ENCODE data around the gene H2BK1. TPM values are rescaled to one million over a fixed set of nuclear protein-coding genes. Genes with fewer than 3 reads are reported as not detected.

H2BK1 gene
- total RNA-seq, 1 donor from 2014 or later: not detected

- DNase-seq (ENCODE audit: low read depth in 2 of 2): peak; percentile 74 to 91
These were observed 22.8 kb upstream of the H2BK1 start for GRCh38 chr7:151232917-151233701.

- DNase-seq (ENCODE audit: low read depth in 2 of 2): peak; percentile 91
These were observed 22.0 kb upstream of the H2BK1 start, which contains the start of gene CHPF2 for GRCh38 chr7:151232091-151232916. Gene CHPF2 (plus strand): TSS chr7:151232483. CDS start chr7:151234012, 1,529 bp downstream.

GRCh38 chr7:151231080-151231479, 20.8 kb upstream of the H2BK1 start:
- no peak for DNase-seq (ENCODE audit: low read depth in 2 of 2)

DNA sequence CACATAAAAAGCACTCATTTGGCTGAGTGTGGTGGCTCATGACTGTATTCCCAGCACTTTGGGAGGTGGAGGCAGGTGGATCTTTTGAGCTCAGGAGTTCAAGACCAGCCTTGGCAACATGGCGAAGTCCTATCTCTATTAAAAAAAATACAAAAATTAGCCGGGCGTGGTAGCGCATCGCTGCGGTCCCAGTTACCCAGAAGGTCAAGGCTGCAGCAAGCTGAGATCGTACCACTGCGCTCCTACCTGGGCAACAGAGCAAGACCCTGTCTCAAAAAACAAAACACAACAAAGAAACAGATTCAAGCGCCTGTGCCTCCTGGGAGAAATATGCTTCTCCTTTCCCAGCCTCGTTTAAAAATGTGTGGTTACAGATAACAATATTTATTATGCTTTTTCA, 19.0 kb upstream of the H2BK1 start:
- DNase-seq (ENCODE audit: low read depth in 2 of 2): no peak

GRCh38 chr7:151228024-151228866, 18.0 kb upstream of the H2BK1 start:
- no peak for DNase-seq (ENCODE audit: low read depth in 2 of 2)

DNA sequence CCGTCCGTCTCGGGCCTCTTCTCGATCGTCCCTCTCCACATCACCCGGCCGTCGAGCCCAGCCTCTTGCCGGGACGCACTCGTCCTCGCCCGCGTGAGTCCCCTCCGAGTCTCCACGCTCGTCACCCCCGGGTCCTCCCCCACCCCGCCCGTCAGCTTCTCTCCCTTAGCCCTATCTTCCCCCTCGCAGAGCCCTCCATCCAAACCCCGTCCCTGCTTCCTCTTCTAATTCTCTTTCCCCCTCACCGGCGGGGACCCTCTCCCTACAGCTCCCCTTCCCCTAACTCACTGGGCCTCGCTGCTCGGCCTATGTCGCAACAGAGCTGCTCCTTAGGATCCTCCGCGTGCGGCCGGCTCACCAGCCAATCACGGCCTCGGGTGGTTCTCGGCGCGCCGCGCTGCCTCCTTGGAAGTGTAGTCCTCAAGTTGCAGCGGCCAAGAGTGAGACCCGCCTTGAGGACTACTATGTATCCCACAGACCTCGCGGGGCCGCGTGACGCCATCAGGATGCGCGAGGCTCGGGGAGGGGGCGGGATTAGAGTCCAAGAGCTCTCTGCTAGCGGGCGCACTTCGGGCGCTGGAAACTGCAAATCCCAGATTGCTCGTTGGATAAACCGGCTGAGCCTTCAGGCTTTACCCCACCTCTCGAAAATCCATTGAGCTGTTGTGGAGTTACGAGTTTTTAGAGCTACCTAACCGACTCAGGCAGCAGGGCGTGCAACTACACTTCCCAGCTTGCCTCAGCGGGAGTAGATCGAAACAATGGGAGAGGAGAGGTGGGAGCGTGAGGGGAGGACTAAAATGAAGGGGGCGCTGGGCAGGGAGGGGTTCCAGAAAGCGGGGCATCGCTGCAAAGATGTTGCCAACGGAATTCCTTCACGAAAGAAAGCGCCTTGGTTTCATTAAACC, 16.8 kb upstream of the H2BK1 start, which contains the start of gene ABCF2:
Gene ABCF2 (minus strand): TSS at position 331 of the 908 bp plus-strand sequence. CDS start 747 bp downstream, outside the sequence.
- DNase-seq (ENCODE audit: low read depth in 2 of 2): peak; percentile 99

- DNase-seq (ENCODE audit: low read depth in 2 of 2): no peak
These were observed 16.2 kb upstream of the H2BK1 start for GRCh38 chr7:151226560-151226874.

- DNase-seq (ENCODE audit: low read depth in 2 of 2): no peak
These were observed 15.7 kb upstream of the H2BK1 start for GRCh38 chr7:151225948-151226510.

DNA sequence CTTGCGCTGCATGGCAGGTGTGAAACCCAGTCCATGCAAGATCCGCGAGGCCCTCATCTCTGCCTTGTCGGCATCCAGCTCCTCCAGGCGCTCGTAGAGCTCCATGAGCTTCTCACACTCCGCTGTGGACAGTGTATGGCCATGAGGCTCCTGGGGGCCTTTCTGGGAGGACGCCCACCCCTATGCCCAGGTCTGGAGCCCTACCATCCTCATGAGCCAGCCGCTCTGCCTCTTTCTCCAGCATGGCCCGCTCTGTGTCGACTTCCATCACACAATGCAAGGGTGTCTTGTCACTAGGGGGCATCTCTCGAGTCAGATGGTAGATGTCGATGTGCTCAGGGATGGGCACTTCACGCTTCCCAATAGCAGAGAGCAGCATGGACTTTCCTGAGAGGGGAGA, 13.4 kb upstream of the H2BK1 start:
- no peak for DNase-seq (ENCODE audit: low read depth in 2 of 2)

GRCh38 chr7:151218170-151218569, 7.9 kb upstream of the H2BK1 start:
- no peak for DNase-seq (ENCODE audit: low read depth in 2 of 2)

DNA sequence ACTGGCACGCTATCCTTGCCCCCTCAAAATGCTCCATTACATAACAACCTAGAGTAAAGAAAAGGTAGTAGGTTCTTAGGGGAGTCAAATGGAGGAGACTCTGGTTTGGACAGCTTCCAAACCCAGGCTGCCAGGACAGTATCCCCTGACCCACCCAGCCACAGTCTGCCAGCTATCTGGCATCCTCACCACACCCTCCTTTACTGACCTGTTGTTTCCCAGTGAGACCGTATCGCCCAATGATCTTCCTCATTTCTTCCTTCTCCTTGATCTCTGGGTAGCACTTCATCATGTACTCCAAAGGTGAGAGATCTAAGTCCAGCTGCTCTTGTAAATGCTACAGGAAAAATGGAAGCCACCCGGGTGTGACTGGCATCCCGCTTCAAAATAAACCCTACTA, 5.1 kb upstream of the H2BK1 start:
- no peak for DNase-seq (ENCODE audit: low read depth in 2 of 2)

GRCh38 chr7:151213826-151214225, 3.5 kb upstream of the H2BK1 start:
- no peak for DNase-seq (ENCODE audit: low read depth in 2 of 2)

- DNase-seq (ENCODE audit: low read depth in 2 of 2): no peak
These were observed 2.3 kb upstream of the H2BK1 start for GRCh38 chr7:151212626-151213025.

DNA sequence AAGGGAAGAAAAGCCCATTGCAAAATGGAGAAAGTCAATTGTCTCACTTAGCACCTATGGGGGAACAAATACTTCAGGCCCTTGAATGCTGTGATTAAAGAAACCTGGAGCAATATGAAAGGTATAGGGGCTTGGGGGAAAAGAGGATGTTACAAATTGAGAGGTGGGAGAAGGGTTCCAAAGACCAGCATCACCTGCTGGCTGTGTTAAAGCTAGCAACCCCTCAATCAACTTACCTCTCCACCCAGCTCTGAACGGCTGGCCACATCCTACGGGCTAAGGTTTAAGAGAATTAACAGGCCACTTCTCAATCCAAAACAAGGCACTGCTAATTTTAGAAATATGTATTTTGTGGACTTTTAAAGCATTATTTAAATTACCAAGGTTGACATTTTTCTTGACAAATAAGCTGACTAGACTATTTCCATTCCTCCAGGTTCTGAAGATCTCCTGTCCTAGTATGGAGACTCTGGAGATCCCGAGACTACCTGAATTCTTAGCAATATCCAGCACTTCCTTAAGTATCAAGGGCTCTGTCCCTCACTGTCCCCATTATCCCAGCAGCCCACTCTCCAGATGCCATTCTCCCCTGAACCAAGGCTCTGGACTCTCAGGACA, 976 bp upstream of the H2BK1 start:
- DNase-seq (ENCODE audit: low read depth in 2 of 2): no peak

GRCh38 chr7:151209588-151209987, 700 bp downstream of the H2BK1 start:
- DNase-seq (ENCODE audit: low read depth in 2 of 2): no peak

GRCh38 chr7:151208253-151208862, 1.9 kb downstream of the H2BK1 start:
- no peak for DNase-seq (ENCODE audit: low read depth in 2 of 2)

- no peak for DNase-seq (ENCODE audit: low read depth in 2 of 2)
These were observed 2.5 kb downstream of the H2BK1 start for GRCh38 chr7:151207804-151208203.

DNA sequence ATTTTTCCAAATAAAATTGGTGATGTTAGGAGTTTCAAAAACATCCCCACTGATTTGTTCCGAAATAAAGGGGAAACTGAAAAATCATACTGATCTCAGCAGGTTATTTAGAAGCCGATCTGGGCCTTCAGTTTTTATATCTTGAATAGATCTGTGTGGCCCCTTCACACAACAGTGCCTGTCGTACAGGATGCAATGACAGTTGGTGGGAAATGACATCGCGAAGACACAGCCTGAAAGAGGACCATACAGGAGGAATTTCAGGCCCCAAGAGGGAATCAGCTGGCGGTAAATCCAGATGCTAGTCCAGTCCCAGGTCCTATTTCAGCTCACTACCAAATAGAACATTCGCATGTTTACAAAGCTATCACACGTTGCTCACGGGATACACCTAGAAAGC, 3.0 kb downstream of the H2BK1 start:
- no peak for DNase-seq (ENCODE audit: low read depth in 2 of 2)

- DNase-seq (ENCODE audit: low read depth in 2 of 2): no peak
These were observed 3.4 kb downstream of the H2BK1 start for GRCh38 chr7:151206914-151207313.

Data from lung microvascular endothelial cell (primary cell).